Mesothelial cell of epicardium (in vitro differentiated cells): ENCODE results near the gene DGKI. TPM values are rescaled to one million over a fixed set of nuclear protein-coding genes. Genes with fewer than 3 reads are reported as not detected.

ENCODE experiments used
- DNase-seq, 2 experiments: peaks; one replicate each; pipeline ENCODE4 v3.0.0; 2021; ENCODE audit warnings: low spot score in 2 of 2; ENCODE audit not compliant: unreplicated experiment in 2 of 2
- H3K27ac Mint-ChIP-seq: 2 replicates; pipeline ENCODE4 v1.8.0; 2021; ENCODE audit warnings: mixed read lengths
- H3K27me3 Mint-ChIP-seq: 2 replicates; pipeline ENCODE4 v1.8.0; 2021; ENCODE audit warnings: low read depth, mixed read lengths
- H3K36me3 Mint-ChIP-seq: 2 replicates; pipeline ENCODE4 v1.8.0; 2021; ENCODE audit warnings: mixed read lengths
- H3K4me1 Mint-ChIP-seq: 2 replicates; pipeline ENCODE4 v1.8.0; 2021; ENCODE audit warnings: mixed read lengths
- H3K4me3 Mint-ChIP-seq: 2 replicates; pipeline ENCODE4 v1.8.0; 2021; ENCODE audit warnings: mild to moderate bottlenecking, moderate library complexity, mixed read lengths
- H3K9me3 Mint-ChIP-seq: 2 replicates; pipeline ENCODE4 v1.8.0; 2021; ENCODE audit warnings: mixed read lengths
- total RNA-seq: library from RNA; stranded (reverse); gene quantifications from 3 replicates; pipeline ENCODE4 v1.2.1, GENCODE V29; 2021
- TF ChIP-seq, protein P1 (sequence below): fragments of 200-600 bp; sonication (generic); IDR thresholded peaks from one replicate; pipeline ENCODE4 v1.5.0; 2021; ENCODE audit warnings: antibody characterized with exemption; ENCODE audit not compliant: unreplicated experiment

The DGKI gene
- total RNA-seq, 1 donor from 2014 or later: 2.0 TPM

DNA sequence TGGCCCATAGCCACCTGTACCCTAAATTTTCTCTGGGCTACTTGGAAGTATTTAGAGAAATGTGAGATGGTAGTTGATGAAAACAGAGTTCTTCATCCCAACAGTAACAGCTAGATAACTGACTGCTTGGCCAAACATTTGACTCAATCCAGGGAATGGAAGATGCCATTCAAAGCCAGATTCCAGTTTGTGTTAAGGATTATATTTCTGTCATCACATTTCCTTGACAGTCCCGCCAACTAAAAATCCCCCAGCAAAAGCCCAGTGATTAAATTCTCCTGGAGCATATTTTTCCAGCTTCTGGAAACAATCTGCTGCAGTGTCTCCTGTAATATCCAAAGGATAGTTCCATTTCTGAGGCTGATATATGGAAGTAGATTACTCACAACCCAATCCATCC lies 457.9 kb downstream of the DGKI start:
- DNase-seq: no peak
- Mint-ChIP-seq H3K9me3 (peaks cover under 1% of the 10 kb centered on the region), H3K27ac (no peak overlapping the region), H3K4me3 (no peak overlapping the region), H3K27me3 (no peaks in the 10 kb centered on the region), H3K36me3 (no peaks in the 10 kb centered on the region), H3K4me1 (peaks cover 3% of the 10 kb centered on the region)
- TF ChIP-seq, protein P1, sequence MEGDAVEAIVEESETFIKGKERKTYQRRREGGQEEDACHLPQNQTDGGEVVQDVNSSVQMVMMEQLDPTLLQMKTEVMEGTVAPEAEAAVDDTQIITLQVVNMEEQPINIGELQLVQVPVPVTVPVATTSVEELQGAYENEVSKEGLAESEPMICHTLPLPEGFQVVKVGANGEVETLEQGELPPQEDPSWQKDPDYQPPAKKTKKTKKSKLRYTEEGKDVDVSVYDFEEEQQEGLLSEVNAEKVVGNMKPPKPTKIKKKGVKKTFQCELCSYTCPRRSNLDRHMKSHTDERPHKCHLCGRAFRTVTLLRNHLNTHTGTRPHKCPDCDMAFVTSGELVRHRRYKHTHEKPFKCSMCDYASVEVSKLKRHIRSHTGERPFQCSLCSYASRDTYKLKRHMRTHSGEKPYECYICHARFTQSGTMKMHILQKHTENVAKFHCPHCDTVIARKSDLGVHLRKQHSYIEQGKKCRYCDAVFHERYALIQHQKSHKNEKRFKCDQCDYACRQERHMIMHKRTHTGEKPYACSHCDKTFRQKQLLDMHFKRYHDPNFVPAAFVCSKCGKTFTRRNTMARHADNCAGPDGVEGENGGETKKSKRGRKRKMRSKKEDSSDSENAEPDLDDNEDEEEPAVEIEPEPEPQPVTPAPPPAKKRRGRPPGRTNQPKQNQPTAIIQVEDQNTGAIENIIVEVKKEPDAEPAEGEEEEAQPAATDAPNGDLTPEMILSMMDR: no peak

DNA sequence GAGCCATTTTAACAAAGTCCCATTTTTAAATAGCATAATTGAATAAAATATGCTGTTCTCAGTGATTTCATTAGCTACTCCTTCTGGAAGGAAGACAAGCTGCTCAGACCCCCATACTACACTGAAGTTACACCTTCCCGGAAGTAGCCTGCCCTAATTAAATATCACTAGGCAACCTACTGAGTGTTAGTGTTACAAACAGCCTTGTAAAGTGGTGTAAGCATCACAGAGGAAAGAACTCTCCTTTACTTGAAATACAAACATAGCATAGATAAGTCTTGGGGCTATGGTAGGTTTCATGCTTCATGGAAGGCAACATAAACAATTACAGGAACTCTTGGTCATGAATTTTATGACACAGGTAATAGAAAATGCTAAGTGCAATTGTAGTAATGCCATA lies 459.8 kb downstream of the DGKI start:
- Mint-ChIP-seq H3K4me3 (no peak overlapping the region), H3K4me1 (peaks cover 8% of the 10 kb centered on the region), H3K27ac (no peak overlapping the region), H3K27me3 (peaks cover 7% of the 10 kb centered on the region), H3K36me3 (no peaks in the 10 kb centered on the region), H3K9me3 (no peaks in the 10 kb centered on the region)
- no peak for DNase-seq
- TF ChIP-seq, protein P1: no peak

DNA sequence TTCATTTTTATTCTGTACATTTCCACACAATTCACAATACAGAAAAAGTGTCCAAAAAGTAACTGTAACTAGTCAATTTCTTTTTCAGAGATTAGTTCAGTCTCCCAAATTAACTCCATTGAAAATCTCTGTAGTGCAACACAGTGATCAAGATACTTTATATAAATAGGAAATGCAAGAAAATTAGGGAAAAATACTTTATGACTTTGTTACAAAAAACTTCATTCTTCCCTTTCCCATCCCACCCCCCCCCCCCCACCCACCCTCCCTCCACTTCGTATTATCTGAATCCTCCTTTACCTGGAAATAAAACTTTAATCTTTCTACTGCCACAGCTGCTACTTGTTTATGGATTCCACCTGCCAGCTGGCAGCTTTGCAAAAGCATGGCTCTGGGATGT lies 465.7 kb downstream of the DGKI start:
- TF ChIP-seq, protein P1: no peak
- peaks cover 5% of the 10 kb centered on the region for H3K36me3 Mint-ChIP-seq
- peaks cover 7% of the 10 kb centered on the region for H3K27me3 Mint-ChIP-seq
- peaks cover 18% of the 10 kb centered on the region for H3K4me1 Mint-ChIP-seq
- H3K9me3 Mint-ChIP-seq: peaks cover 15% of the 10 kb centered on the region
- no peak overlapping the region for H3K27ac Mint-ChIP-seq
- no peak overlapping the region for H3K4me3 Mint-ChIP-seq
- DNase-seq: no peak

DNA sequence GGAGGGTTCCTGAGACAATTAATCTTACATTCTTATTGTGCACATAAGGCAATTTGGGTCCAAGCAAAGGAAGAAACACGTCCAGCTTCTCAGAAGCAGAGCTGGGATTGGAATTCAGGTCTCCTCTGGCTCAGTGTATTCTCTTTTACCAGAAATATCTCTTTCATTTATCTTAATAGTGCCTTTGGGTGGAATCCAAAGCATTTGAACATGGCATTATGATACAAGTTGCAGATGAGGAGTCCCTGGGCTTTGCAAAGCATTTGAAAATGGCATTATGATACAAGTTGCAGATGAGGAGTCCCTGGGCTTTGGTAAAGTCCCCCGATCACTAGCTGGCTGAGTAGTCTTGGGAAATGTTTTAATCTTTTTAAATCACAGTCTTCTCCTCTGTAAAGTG lies 473.3 kb downstream of the DGKI start:
- no peak overlapping the region for H3K4me3 Mint-ChIP-seq
- no peak for DNase-seq
- peaks cover 16% of the 10 kb centered on the region for H3K9me3 Mint-ChIP-seq
- H3K27ac Mint-ChIP-seq: peak overlapping the region; percentile 54
- H3K27me3 Mint-ChIP-seq: no peaks in the 10 kb centered on the region
- peaks cover 5% of the 10 kb centered on the region for H3K36me3 Mint-ChIP-seq
- H3K4me1 Mint-ChIP-seq: peaks cover 24% of the 10 kb centered on the region
- TF ChIP-seq, protein P1: no peak

DNA sequence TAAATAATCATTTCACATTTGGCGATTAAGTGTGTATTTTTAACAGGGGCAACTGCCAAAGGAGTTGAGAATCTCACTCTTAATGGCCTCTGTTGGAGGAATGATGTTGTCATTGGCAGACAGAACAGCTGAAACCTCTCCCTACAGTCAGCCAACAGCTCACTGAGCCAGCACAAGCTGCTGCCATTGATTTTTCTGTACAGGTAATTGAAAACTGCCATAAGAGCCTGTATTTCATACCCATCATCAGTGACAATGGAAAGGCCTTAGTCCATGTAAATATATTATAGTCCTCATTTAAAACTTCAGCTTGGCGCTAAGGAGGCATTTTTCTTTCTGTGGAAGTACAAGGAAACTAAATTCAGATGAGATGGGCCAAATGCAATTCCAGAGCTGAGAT lies 475.2 kb downstream of the DGKI start:
- no peaks in the 10 kb centered on the region for H3K36me3 Mint-ChIP-seq
- DNase-seq: no peak
- no peak overlapping the region for H3K27ac Mint-ChIP-seq
- H3K4me1 Mint-ChIP-seq: peaks cover 24% of the 10 kb centered on the region
- no peaks in the 10 kb centered on the region for H3K27me3 Mint-ChIP-seq
- TF ChIP-seq, protein P1: no peak
- H3K4me3 Mint-ChIP-seq: no peak overlapping the region
- H3K9me3 Mint-ChIP-seq: peaks cover 13% of the 10 kb centered on the region

DNA sequence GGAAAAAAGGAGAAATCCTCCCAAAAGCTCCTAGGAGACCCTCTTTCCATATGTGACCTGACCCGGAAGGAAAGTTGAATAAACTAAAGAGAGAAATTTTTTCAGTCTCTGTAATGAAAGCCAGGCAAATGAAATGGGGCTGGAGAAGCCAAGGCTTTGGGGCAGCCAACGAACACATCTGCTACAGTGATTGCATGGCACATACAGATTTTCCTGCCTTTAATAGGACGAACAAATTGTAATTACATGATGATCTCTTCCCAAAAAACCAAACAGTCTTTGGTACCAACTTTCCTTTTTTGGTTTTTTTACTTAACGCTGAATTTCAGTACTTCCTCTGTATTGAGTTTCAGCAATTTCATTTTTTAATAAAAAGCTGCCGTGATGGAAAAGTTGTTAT lies 479.8 kb downstream of the DGKI start:
- DNase-seq: no peak
- no peaks in the 10 kb centered on the region for H3K27me3 Mint-ChIP-seq
- TF ChIP-seq, protein P1: no peak
- H3K4me1 Mint-ChIP-seq: peaks cover 4% of the 10 kb centered on the region
- H3K4me3 Mint-ChIP-seq: no peak overlapping the region
- peaks cover 41% of the 10 kb centered on the region for H3K9me3 Mint-ChIP-seq
- H3K36me3 Mint-ChIP-seq: peaks cover 5% of the 10 kb centered on the region
- H3K27ac Mint-ChIP-seq: no peak overlapping the region
